A673 (cell line): ENCODE data around the gene PDGFA. TPM values are rescaled to one million over a fixed set of nuclear protein-coding genes. Genes with fewer than 3 reads are reported as not detected.

Source experiments
- BruUV-seq: library from RNA; stranded (reverse); fragments of 400-500 nt; replicated peaks from 2 replicates; lab custom pipeline; 2021; lab: Mats Ljungman, UMichigan
- CTCF ChIA-PET: fragments of 300-600 bp; sonication (Branson Sonifier 250); formaldehyde crosslinking; loops from one replicate; lab custom pipeline; 2022; ENCODE audit warnings: antibody characterized with exemption; lab: Charles Lee
- POLR2A ChIA-PET: fragments of 300-600 bp; sonication (Branson Sonifier 250); formaldehyde crosslinking; loops from one replicate; lab custom pipeline; 2022; ENCODE audit warnings: antibody characterized with exemption; ENCODE audit not compliant: low non-redundant PET; lab: Charles Lee
- DNase-seq: peaks from one replicate; pipeline ENCODE4 v3.0.0-alpha.2; 2015; ENCODE audit warnings: low spot score
- H3K27ac ChIP-seq: fragments of 200-600 bp; sonication (generic); 2 replicates; pipeline ENCODE4 v1.5.1; 2016; ENCODE audit warnings: mixed run types, low read depth, mild to moderate bottlenecking, mixed read lengths, antibody characterized with exemption, low read length; ENCODE audit not compliant: poor library complexity, severe bottlenecking
- H3K27me3 ChIP-seq: fragments of 200-600 bp; sonication (generic); replicated peaks from 2 replicates; pipeline ENCODE4 v1.6.1; 2017; ENCODE audit warnings: mixed run types, low read depth, mild to moderate bottlenecking, mixed read lengths, antibody characterized with exemption, low read length; ENCODE audit not compliant: insufficient read depth, poor library complexity
- H3K36me3 ChIP-seq: fragments of 200-600 bp; sonication (generic); 2 replicates; pipeline ENCODE4 v1.6.1; 2016; ENCODE audit warnings: mixed run types, mild to moderate bottlenecking, mixed read lengths, antibody characterized with exemption, low read length; ENCODE audit not compliant: insufficient read depth, poor library complexity, severe bottlenecking
- H3K4me1 ChIP-seq: fragments of 200-600 bp; sonication (generic); 2 replicates; pipeline ENCODE4 v1.6.1; 2017; ENCODE audit warnings: mixed run types, mild to moderate bottlenecking, mixed read lengths, antibody characterized with exemption, low read length; ENCODE audit not compliant: insufficient read depth, poor library complexity, severe bottlenecking
- H3K4me3 ChIP-seq: fragments of 200-600 bp; sonication (generic); 2 replicates; pipeline ENCODE4 v1.5.1; 2016; ENCODE audit warnings: low read depth, mixed run types, mild to moderate bottlenecking, mixed read lengths, low read length; ENCODE audit not compliant: poor library complexity, severe bottlenecking
- H3K9me3 ChIP-seq: fragments of 200-600 bp; sonication (generic); 2 replicates; pipeline ENCODE4 v1.6.1; 2016; ENCODE audit warnings: mixed run types, low read depth, mild to moderate bottlenecking, mixed read lengths, antibody characterized with exemption, low read length; ENCODE audit not compliant: poor library complexity, severe bottlenecking
- CTCF ChIP-seq: fragments of 300-800, 200-600 bp; sonication (generic); conservative IDR thresholded peaks from 2 replicates; pipeline ENCODE4 v1.5.1; 2017; ENCODE audit warnings: low read depth, mild to moderate bottlenecking, antibody characterized with exemption, low read length, moderate library complexity, mixed read lengths
- EZH2 ChIP-seq: fragments of 200-600 bp; sonication (generic); IDR thresholded peaks from 2 replicates; pipeline ENCODE4 v1.6.1; 2017; ENCODE audit warnings: borderline replicate concordance, low read depth, mild to moderate bottlenecking, mixed read lengths, antibody characterized with exemption, low read length; ENCODE audit not compliant: poor library complexity, severe bottlenecking
- intact Hi-C: fragments of 100-400 bp; cut with micrococcal nuclease; formaldehyde crosslinking; loops from one replicate; pipeline ENCODE4 v1.10.0; 2022; ENCODE audit not compliant: unreplicated experiment
- total RNA-seq: library from RNA; stranded (reverse); gene quantifications from 2 replicates; pipeline ENCODE4 v1.2.3, GENCODE V29; 2021

Gene PDGFA
- total RNA-seq, 1 experiment from 2014 or later: 2.1 TPM

- no peak for DNase-seq
- POLR2A ChIA-PET: no interaction called here
- no TSS peak for BruUV-seq
- Histone ChIP-seq H3K27me3 (no peaks in the 10 kb centered on the region), H3K9me3 (no peaks in the 10 kb centered on the region), H3K27ac (no peak overlapping the region), H3K4me1 (no peaks in the 10 kb centered on the region), H3K36me3 (no peaks in the 10 kb centered on the region), H3K4me3 (no peak overlapping the region)
- TF ChIP-seq CTCF (no peak), EZH2 (no peak)
- CTCF ChIA-PET: no interaction called here
- intact Hi-C loops: no loop called here
Measured at GRCh38 chr7:509426-510130, 10.1 kb downstream of the PDGFA start.

- Histone ChIP-seq H3K9me3 (no peaks in the 10 kb centered on the region), H3K27me3 (no peaks in the 10 kb centered on the region), H3K36me3 (no peaks in the 10 kb centered on the region), H3K27ac (no peak overlapping the region), H3K4me3 (no peak overlapping the region), H3K4me1 (no peaks in the 10 kb centered on the region)
- intact Hi-C loops: no loop called here
- CTCF ChIA-PET: no interaction called here
- TF ChIP-seq EZH2: no peak
- no peak for TF ChIP-seq CTCF
- POLR2A ChIA-PET: no interaction called here
- DNase-seq: no peak
- BruUV-seq: no TSS peak
Measured at GRCh38 chr7:508461-509170, 11.0 kb downstream of the PDGFA start.

GRCh38 chr7:507623-508300, 11.9 kb downstream of the PDGFA start:
- H3K27me3 ChIP-seq: no peaks in the 10 kb centered on the region
- TF ChIP-seq EZH2 (no peak), CTCF (no peak)
- no TSS peak for BruUV-seq
- POLR2A ChIA-PET: no interaction called here
- no peak for DNase-seq
- H3K4me3 ChIP-seq: no peak overlapping the region
- H3K36me3 ChIP-seq: no peaks in the 10 kb centered on the region
- no peaks in the 10 kb centered on the region for H3K4me1 ChIP-seq
- no peaks in the 10 kb centered on the region for H3K9me3 ChIP-seq
- CTCF ChIA-PET: no interaction called here
- H3K27ac ChIP-seq: no peak overlapping the region
- intact Hi-C loops: no loop called here
